GM10266 (cell line): ENCODE data around the gene GLRA3.

Experiments used
- DNase-seq: peaks from one replicate; pipeline ENCODE4 v3.0.0; 2012; ENCODE audit errors: extremely low spot score
- TF ChIP-seq, protein P1 (sequence below): IDR thresholded peaks from 2 replicates; pipeline ENCODE4 v1.5.1; 2012; ENCODE audit warnings: mild to moderate bottlenecking, low read depth; ENCODE audit not compliant: control insufficient read depth, insufficient read depth; ENCODE audit errors: missing control alignments

GLRA3 gene

DNA sequence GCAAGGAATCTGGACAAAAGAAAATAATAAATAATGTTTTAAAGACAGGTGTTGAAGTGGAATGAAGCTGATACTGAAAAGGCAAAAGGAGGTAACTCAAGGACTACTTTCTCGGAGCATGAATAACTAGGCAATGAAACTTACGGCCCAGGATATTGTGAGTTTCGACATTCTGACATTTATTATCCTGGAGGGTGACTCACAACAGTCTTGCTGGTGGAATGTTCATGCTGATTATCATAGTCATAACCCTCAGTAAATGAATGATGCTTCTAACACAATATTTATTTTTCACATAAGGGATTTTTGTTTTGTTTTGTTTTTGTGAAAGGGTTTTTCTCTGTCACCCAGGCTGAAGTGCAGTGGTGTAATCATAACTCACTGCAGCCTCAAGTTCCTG, 159.8 kb downstream of the GLRA3 start:
- no peak for DNase-seq
- TF ChIP-seq, protein P1, sequence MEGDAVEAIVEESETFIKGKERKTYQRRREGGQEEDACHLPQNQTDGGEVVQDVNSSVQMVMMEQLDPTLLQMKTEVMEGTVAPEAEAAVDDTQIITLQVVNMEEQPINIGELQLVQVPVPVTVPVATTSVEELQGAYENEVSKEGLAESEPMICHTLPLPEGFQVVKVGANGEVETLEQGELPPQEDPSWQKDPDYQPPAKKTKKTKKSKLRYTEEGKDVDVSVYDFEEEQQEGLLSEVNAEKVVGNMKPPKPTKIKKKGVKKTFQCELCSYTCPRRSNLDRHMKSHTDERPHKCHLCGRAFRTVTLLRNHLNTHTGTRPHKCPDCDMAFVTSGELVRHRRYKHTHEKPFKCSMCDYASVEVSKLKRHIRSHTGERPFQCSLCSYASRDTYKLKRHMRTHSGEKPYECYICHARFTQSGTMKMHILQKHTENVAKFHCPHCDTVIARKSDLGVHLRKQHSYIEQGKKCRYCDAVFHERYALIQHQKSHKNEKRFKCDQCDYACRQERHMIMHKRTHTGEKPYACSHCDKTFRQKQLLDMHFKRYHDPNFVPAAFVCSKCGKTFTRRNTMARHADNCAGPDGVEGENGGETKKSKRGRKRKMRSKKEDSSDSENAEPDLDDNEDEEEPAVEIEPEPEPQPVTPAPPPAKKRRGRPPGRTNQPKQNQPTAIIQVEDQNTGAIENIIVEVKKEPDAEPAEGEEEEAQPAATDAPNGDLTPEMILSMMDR: no peak

- TF ChIP-seq, protein P1: no peak
- DNase-seq: no peak
Observed at GRCh38 chr4:174665799-174666198, 163.2 kb downstream of the GLRA3 start.

GRCh38 chr4:174663216-174663615, 165.8 kb downstream of the GLRA3 start:
- no peak for DNase-seq
- TF ChIP-seq, protein P1: no peak

DNA sequence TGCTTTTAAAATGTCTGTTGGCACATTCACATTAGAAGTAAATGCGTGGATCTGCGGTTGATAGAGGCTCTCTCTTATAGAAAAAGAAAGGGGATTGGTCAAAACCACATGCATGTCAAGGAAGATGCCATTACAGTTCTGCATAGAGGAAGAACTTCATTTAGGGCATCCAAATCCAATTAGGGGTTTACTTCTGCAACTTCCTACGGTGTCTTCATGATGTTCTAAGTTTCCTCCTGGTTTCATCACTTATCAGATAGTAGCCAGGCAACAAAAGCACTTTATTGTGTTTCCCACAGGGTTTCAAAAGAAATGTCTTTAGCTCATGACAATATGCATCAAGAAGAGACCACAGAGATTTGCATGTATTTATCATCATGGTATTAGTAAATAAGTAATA, 170.8 kb downstream of the GLRA3 start:
- TF ChIP-seq, protein P1: no peak
- DNase-seq: no peak

- TF ChIP-seq, protein P1: no peak
- no peak for DNase-seq
Observed at GRCh38 chr4:174657472-174657871, 171.6 kb downstream of the GLRA3 start.

DNA sequence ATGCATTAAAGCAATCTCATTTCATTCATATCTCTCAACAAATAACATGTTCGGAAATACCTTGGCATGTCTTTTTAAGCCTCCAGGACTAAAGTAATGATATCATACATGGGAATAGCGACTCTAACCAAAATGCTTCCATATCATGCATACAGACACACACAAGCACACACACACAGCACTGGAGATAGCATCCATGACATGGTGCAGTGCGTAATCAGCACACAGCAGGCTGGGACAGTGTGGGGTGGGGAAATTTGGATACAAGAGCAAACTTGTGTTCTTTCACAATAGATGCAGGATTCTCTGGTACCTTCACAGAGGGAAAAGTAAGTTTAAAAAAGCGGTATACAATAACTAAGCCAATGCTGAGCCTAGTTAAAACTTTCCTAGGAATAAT, 174.4 kb downstream of the GLRA3 start:
- TF ChIP-seq, protein P1: no peak
- no peak for DNase-seq

GRCh38 chr4:174650711-174651355, 178.2 kb downstream of the GLRA3 start:
- no peak for DNase-seq

More at GRCh38 chr4:174650711-174651355, 178.2 kb downstream of the GLRA3 start:
- TF ChIP-seq, protein P1: no peak
